Endodermal cell (in vitro differentiated cells): ENCODE data around the gene CA5A. TPM values are rescaled to one million over a fixed set of nuclear protein-coding genes. Genes with fewer than 3 reads are reported as not detected.

ENCODE experiments used
- DNase-seq: peaks from one replicate; pipeline ENCODE4 v3.0.0-alpha.2; 2017
- H3K27ac ChIP-seq: 2 replicates; pipeline ENCODE4 v1.5.1; 2013; ENCODE audit warnings: mild to moderate bottlenecking, low read depth, low read length, moderate library complexity
- H3K27me3 ChIP-seq: 2 replicates; pipeline ENCODE4 v1.6.1; 2013; ENCODE audit warnings: mild to moderate bottlenecking, low read length, moderate library complexity; ENCODE audit not compliant: insufficient read depth, control insufficient read depth, poor library complexity, severe bottlenecking
- H3K36me3 ChIP-seq: 2 replicates; pipeline ENCODE4 v1.7.0; 2013; ENCODE audit warnings: mild to moderate bottlenecking, low read length, moderate library complexity; ENCODE audit not compliant: control insufficient read depth, insufficient read depth
- H3K4me1 ChIP-seq: one replicate; pipeline ENCODE4 v1.7.0; 2013; ENCODE audit warnings: low read length; ENCODE audit not compliant: control insufficient read depth, insufficient read depth
- H3K4me3 ChIP-seq: 2 replicates; pipeline ENCODE4 v1.5.1; 2013; ENCODE audit warnings: mild to moderate bottlenecking, low read length, moderate library complexity
- H3K9ac ChIP-seq: 2 replicates; pipeline ENCODE4 v1.6.1; 2013; ENCODE audit warnings: mild to moderate bottlenecking, low read length, moderate library complexity; ENCODE audit not compliant: poor library complexity, severe bottlenecking; ENCODE audit errors: extremely low read depth
- H3K9me3 ChIP-seq: 2 replicates; pipeline ENCODE4 v1.6.1; 2013; ENCODE audit warnings: mild to moderate bottlenecking, low read length, moderate library complexity; ENCODE audit not compliant: control insufficient read depth
- H3K27ac Mint-ChIP-seq: 2 replicates; pipeline ENCODE4 v1.8.0; 2020; ENCODE audit warnings: mixed read lengths
- H3K27me3 Mint-ChIP-seq: 2 replicates; pipeline ENCODE4 v1.8.0; 2021; ENCODE audit warnings: mild to moderate bottlenecking, mixed read lengths; ENCODE audit not compliant: insufficient read depth
- H3K36me3 Mint-ChIP-seq: 2 replicates; pipeline ENCODE4 v1.8.0; 2020; ENCODE audit warnings: low read depth, mixed read lengths
- H3K4me1 Mint-ChIP-seq: 2 replicates; pipeline ENCODE4 v1.8.0; 2020; ENCODE audit warnings: mixed read lengths
- H3K4me3 Mint-ChIP-seq: 2 replicates; pipeline ENCODE4 v1.8.0; 2020; ENCODE audit warnings: mild to moderate bottlenecking, moderate library complexity, mixed read lengths
- H3K9me3 Mint-ChIP-seq: 2 replicates; pipeline ENCODE4 v1.8.0; 2020; ENCODE audit warnings: mild to moderate bottlenecking, mixed read lengths
- CTCF ChIP-seq: fragments of 200-600 bp; sonication (generic); conservative IDR thresholded peaks from 2 replicates; pipeline ENCODE4 v1.5.0; 2021; ENCODE audit warnings: antibody characterized with exemption, mild to moderate bottlenecking
- WGBS, 2 experiments: methylation state at CpG; one replicate each; pipeline versions ENCODE4 v1.1.5 to v1.1.7; 2013; ENCODE audit warnings: missing lambda C conversion rate in 2 of 2, mixed read lengths in 1 of 2; ENCODE audit not compliant: insufficient coverage in 1 of 2, insufficient read length in 1 of 2; 5-methylcytosine and 5-hydroxymethylcytosine counted together
- total RNA-seq, 2 donors: library from RNA; stranded (reverse); fragmentation: NEBNext Ultra II Directional in 1 of 2; extraction: Animal tissue kit (Norgen Biotek cat#: 25700) in 1 of 2; gene quantifications; 2 replicates in 1 of 2; 3 replicates in 1 of 2; pipeline ENCODE4 v1.2.1, GENCODE V29; 2021

Gene CA5A
- total RNA-seq, 2 donors from 2014 or later, result not detected

GRCh38 chr16:87847785-87848675, 88.3 kb downstream of the CA5A start:
- H3K9me3 Mint-ChIP-seq, result no peaks in the 10 kb centered on the region
- Histone ChIP-seq H3K4me3 (no peak overlapping the region), H3K36me3 (peaks cover 97% of the 10 kb centered on the region)

GRCh38 chr16:87847467-87847784, 88.9 kb downstream of the CA5A start:
- no peak overlapping the region for H3K9ac ChIP-seq
- no peak overlapping the region for H3K27ac ChIP-seq
- peaks cover 54% of the 10 kb centered on the region for H3K36me3 Mint-ChIP-seq

More at GRCh38 chr16:87847785-87848675, 88.3 kb downstream of the CA5A start:
- Histone ChIP-seq H3K9me3 (no peaks in the 10 kb centered on the region), H3K4me1 (peaks cover 43% of the 10 kb centered on the region), H3K27me3 (no peaks in the 10 kb centered on the region), H3K9ac (peak overlapping the region; percentile 34), H3K27ac (peak overlapping the region; percentile 21)
- Mint-ChIP-seq H3K4me3 (no peak overlapping the region), H3K27me3 (peaks cover 8% of the 10 kb centered on the region), H3K4me1 (peaks cover 19% of the 10 kb centered on the region), H3K36me3 (peaks cover 53% of the 10 kb centered on the region), H3K27ac (peak overlapping the region; percentile 44)
- TF ChIP-seq CTCF, result no peak
- no peak for DNase-seq
- WGBS, 2 experiments, result 89 to 91% methylated on average over 20 to 28 of the region's 28 CpGs

More at GRCh38 chr16:87847467-87847784, 88.9 kb downstream of the CA5A start:
- H3K4me1 ChIP-seq, result peaks cover 39% of the 10 kb centered on the region
- peaks cover 14% of the 10 kb centered on the region for H3K4me1 Mint-ChIP-seq
- no peak overlapping the region for H3K27ac Mint-ChIP-seq
- H3K36me3 ChIP-seq, result peaks cover 97% of the 10 kb centered on the region
- 95 to 98% methylated on average over 5 to 8 of the region's 8 CpGs for WGBS, 2 experiments
- DNase-seq, result no peak
- no peaks in the 10 kb centered on the region for H3K9me3 Mint-ChIP-seq
- peaks cover 6% of the 10 kb centered on the region for H3K27me3 Mint-ChIP-seq
- no peak for TF ChIP-seq CTCF
- H3K9me3 ChIP-seq, result no peaks in the 10 kb centered on the region
- no peaks in the 10 kb centered on the region for H3K27me3 ChIP-seq
- no peak overlapping the region for H3K4me3 ChIP-seq
- no peak overlapping the region for H3K4me3 Mint-ChIP-seq
